ENCODE results near the gene PREP.

The PREP gene

DNA sequence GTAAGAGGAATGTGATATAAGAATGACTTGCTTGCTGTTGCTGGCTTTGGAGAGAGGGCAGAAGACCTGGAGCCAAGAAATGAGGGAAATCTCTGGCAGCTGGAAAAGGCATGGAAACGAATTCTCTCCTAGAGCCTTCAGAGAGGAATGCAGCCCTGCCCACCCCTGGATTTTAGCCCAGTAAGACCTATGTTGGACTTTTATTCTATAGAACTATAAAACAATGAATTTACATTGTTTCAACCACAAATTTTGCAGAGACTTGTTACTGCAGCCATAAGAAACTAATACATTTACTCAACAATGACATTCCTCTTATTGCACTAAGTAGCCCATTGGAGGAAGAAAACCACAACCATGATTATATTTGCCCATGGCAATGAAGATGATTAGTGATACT is 39.5 kb upstream of the PREP start:
- TF ChIP-seq, protein P1, sequence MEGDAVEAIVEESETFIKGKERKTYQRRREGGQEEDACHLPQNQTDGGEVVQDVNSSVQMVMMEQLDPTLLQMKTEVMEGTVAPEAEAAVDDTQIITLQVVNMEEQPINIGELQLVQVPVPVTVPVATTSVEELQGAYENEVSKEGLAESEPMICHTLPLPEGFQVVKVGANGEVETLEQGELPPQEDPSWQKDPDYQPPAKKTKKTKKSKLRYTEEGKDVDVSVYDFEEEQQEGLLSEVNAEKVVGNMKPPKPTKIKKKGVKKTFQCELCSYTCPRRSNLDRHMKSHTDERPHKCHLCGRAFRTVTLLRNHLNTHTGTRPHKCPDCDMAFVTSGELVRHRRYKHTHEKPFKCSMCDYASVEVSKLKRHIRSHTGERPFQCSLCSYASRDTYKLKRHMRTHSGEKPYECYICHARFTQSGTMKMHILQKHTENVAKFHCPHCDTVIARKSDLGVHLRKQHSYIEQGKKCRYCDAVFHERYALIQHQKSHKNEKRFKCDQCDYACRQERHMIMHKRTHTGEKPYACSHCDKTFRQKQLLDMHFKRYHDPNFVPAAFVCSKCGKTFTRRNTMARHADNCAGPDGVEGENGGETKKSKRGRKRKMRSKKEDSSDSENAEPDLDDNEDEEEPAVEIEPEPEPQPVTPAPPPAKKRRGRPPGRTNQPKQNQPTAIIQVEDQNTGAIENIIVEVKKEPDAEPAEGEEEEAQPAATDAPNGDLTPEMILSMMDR (IDR thresholded peaks at IDR 0.05) = no peak
- Histone ChIP-seq H3K36me3 (no peaks in the 10 kb centered on the region), H3K4me1 (ENCODE audit: control insufficient read depth in 1 of 2, insufficient read depth in 1 of 2, low read depth in 1 of 2, low read length in 1 of 2) (no peaks in the 10 kb centered on the region), H3K27ac (no peak overlapping the region), H3K4me3 (ENCODE audit: low read depth in 1 of 2, low read length in 1 of 2) (no peak overlapping the region), H3K27me3 (no peaks in the 10 kb centered on the region), H3K9me3 (no peaks in the 10 kb centered on the region)

DNA sequence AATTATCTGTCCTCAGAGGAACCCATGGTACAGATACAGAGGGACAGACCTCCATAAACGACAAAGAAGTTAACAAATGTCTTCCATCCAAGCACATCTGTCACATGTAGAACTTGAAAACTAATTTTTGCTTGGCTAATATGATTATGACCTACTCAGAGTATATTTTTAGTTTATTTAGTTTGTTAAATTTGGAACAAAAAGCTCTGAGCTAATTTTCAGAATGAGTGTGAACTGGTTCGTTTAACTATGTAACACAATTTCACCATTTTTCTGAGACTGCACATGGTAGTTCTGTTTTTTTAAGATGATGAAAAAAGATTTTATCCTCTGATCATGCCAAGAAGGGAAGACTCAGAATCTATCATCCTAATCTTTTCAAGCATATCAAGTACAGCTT is 34.4 kb upstream of the PREP start:
- H3K9me3 ChIP-seq = no peaks in the 10 kb centered on the region
- H3K36me3 ChIP-seq = no peaks in the 10 kb centered on the region
- H3K4me1 ChIP-seq (ENCODE audit: control insufficient read depth in 1 of 2, insufficient read depth in 1 of 2, low read depth in 1 of 2, low read length in 1 of 2) = no peaks in the 10 kb centered on the region
- peaks cover 18% of the 10 kb centered on the region for H3K27me3 ChIP-seq
- no peak overlapping the region for H3K4me3 ChIP-seq (ENCODE audit: low read depth in 1 of 2, low read length in 1 of 2)
- no peak overlapping the region for H3K27ac ChIP-seq
- TF ChIP-seq, protein P1 (IDR thresholded peaks at IDR 0.05) = no peak

DNA sequence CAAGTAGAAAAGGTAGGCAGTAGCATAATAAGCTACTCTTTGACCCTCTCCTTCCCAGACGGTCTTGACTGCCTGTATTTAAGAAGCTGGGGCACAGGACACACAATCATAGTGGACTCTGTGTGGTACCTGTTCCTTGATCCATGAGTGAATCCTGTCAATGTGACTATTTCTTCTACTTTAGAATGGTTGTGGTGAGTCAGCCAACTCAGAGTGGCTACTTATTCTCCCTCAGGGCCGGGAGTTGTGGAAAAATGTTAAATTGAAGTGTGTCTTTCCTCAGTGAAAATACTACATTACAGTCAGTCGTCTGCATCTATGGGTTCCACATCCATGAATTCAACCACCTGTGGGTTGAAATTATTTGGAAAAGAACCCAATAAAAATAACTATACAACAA is 30.8 kb upstream of the PREP start:
- no peaks in the 10 kb centered on the region for H3K36me3 ChIP-seq
- no peak overlapping the region for H3K4me3 ChIP-seq (ENCODE audit: low read depth in 1 of 2, low read length in 1 of 2)
- H3K27me3 ChIP-seq = peaks cover 18% of the 10 kb centered on the region
- no peaks in the 10 kb centered on the region for H3K4me1 ChIP-seq (ENCODE audit: control insufficient read depth in 1 of 2, insufficient read depth in 1 of 2, low read depth in 1 of 2, low read length in 1 of 2)
- H3K9me3 ChIP-seq = no peaks in the 10 kb centered on the region
- H3K27ac ChIP-seq = no peak overlapping the region
- TF ChIP-seq, protein P1 (IDR thresholded peaks at IDR 0.05) = no peak

DNA sequence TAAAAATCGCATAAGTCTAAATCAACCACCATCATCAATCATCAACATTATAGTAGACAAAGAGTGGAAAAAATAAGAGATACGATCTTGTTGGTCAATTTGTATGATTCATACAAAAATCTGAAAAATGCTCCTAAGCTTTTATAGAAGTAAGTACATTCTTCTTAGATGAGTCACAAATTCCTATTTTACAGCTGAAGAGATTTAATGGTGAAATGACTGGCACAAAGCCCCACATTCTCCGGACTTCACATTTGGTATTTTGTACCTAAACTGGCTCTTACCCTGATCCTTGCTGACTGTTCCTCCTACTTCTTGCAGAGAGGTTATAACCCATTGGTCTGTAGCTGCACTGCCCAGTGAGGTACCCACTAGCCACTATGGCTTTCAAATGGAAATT is 29.9 kb upstream of the PREP start:
- Histone ChIP-seq H3K4me1 (ENCODE audit: control insufficient read depth in 1 of 2, insufficient read depth in 1 of 2, low read depth in 1 of 2, low read length in 1 of 2) (no peaks in the 10 kb centered on the region), H3K27ac (no peak overlapping the region), H3K36me3 (no peaks in the 10 kb centered on the region), H3K27me3 (peaks cover 18% of the 10 kb centered on the region), H3K9me3 (no peaks in the 10 kb centered on the region), H3K4me3 (ENCODE audit: low read depth in 1 of 2, low read length in 1 of 2) (no peak overlapping the region)
- TF ChIP-seq, protein P1 (IDR thresholded peaks at IDR 0.05) = no peak

DNA sequence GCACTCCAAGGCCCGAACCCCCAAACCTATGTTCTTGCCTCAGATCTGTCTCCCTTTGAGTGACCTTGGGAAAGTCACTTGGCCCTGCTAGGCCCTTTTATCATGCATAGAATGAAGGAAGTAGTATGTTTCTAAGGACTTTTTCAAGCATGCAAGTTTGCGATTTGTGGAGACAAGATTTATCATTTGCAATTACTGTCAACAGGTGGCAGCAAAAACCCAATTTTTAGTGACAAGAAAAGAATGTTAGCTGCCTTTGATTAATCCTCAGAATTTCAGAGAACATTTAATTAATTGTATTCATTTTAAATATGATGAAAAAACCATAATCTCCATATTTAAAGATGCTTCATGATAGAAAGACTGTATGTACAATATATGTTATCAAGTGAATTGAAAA is 28.3 kb upstream of the PREP start:
- H3K27me3 ChIP-seq = peaks cover 14% of the 10 kb centered on the region
- no peaks in the 10 kb centered on the region for H3K4me1 ChIP-seq (ENCODE audit: control insufficient read depth in 1 of 2, insufficient read depth in 1 of 2, low read depth in 1 of 2, low read length in 1 of 2)
- TF ChIP-seq, protein P1 (IDR thresholded peaks at IDR 0.05) = no peak
- H3K4me3 ChIP-seq (ENCODE audit: low read depth in 1 of 2, low read length in 1 of 2) = no peak overlapping the region
- no peaks in the 10 kb centered on the region for H3K36me3 ChIP-seq
- no peak overlapping the region for H3K27ac ChIP-seq
- H3K9me3 ChIP-seq = no peaks in the 10 kb centered on the region

DNA sequence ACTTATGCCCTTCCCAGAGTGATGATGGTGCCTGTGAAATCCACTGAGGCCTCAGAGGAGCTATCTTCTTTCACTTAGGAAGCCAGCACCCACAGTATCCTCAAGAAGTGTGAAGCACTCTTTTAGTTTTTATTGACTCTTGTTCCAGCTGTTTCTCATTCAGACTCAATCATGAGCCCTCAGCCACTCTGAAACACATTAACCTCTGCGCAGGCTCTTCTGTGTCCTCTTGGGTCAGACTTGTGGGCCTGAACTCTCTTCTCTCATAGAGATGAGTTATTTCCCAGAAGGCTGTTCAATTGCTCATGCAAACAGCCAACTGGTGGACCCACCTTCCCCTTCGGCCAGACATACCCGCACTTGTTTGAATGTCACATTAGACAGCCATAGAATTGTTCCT is 27.8 kb upstream of the PREP start:
- no peak overlapping the region for H3K27ac ChIP-seq

More for the DNA sequence above, 27.8 kb upstream of the PREP start:
- Histone ChIP-seq H3K27me3 (peaks cover 9% of the 10 kb centered on the region), H3K4me3 (ENCODE audit: low read depth in 1 of 2, low read length in 1 of 2) (no peak overlapping the region), H3K36me3 (no peaks in the 10 kb centered on the region), H3K9me3 (no peaks in the 10 kb centered on the region), H3K4me1 (ENCODE audit: control insufficient read depth in 1 of 2, insufficient read depth in 1 of 2, low read depth in 1 of 2, low read length in 1 of 2) (no peaks in the 10 kb centered on the region)
- TF ChIP-seq, protein P1 (IDR thresholded peaks at IDR 0.05) = no peak

All from neutrophil (primary cell).